ENCODE data around the gene FCGR3A.
"Not testable (repeated sequence)": the region's sequence is repeated elsewhere in the genome, so short reads cannot be mapped to it uniquely, and the experiment has no call there.

DNA sequence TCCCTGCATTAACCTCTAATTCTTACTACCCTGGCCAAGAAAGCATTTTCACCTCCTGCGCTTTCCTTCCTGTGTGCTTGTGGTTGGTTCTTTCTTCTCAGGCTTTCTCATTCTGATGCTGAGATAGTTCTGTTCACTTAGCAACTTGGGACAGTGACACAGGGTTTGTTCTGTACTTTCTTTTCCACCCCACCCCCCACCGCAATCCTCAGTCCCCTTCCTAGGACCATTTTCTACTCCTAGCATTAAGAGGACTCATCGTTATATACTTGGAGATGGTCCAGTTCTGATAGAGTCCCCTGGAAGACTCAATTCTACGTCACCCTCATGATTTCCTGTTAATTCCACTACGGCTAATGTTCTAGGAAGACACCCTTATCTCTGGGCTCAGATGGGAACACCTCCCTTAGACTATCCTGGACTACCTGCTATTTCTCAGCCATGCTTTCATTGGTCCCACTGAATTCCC is 7.5 kb downstream of the FCGR3A start:
- not testable (repeated sequence) for TF ChIP-seq EZH2 (IDR thresholded peaks at IDR 0.05; ENCODE audit: borderline replicate concordance, low read length)
- TF ChIP-seq, protein P1, sequence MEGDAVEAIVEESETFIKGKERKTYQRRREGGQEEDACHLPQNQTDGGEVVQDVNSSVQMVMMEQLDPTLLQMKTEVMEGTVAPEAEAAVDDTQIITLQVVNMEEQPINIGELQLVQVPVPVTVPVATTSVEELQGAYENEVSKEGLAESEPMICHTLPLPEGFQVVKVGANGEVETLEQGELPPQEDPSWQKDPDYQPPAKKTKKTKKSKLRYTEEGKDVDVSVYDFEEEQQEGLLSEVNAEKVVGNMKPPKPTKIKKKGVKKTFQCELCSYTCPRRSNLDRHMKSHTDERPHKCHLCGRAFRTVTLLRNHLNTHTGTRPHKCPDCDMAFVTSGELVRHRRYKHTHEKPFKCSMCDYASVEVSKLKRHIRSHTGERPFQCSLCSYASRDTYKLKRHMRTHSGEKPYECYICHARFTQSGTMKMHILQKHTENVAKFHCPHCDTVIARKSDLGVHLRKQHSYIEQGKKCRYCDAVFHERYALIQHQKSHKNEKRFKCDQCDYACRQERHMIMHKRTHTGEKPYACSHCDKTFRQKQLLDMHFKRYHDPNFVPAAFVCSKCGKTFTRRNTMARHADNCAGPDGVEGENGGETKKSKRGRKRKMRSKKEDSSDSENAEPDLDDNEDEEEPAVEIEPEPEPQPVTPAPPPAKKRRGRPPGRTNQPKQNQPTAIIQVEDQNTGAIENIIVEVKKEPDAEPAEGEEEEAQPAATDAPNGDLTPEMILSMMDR (conservative IDR thresholded peaks at IDR 0.05 in 1 of 2, IDR thresholded peaks at IDR 0.05 in 1 of 2; ENCODE audit: extremely low read depth in 1 of 2, insufficient read depth in 1 of 2, low read depth in 1 of 2, low read length in 2 of 2): not testable (repeated sequence)
